ENCODE results near the gene PPP5C. TPM values are rescaled to one million over a fixed set of nuclear protein-coding genes. Genes with fewer than 3 reads are reported as not detected.

PPP5C gene
- total RNA-seq, 1 experiment from 2014 or later = 130 TPM

GRCh38 chr19:46368116-46368515 lies 21.2 kb downstream of the PPP5C start:
- Histone ChIP-seq H3K36me3 (ENCODE audit: control insufficient read depth, insufficient read depth, low read length) (peaks cover 2% of the 10 kb centered on the region; the same call in 1 of the 2 replicates), H3K27me3 (replicated peaks; ENCODE audit: control insufficient read depth, insufficient read depth, low read length) (no peaks in the 10 kb centered on the region), H3K9me3 (no peaks in the 10 kb centered on the region), H3K4me1 (peaks cover 5% of the 10 kb centered on the region; the same call in 1 of the 2 replicates), H3K4me3 (ENCODE audit: low read depth, low read length) (no peak overlapping the region)
- Mint-ChIP-seq H3K9me3 (ENCODE audit: unreplicated experiment) (no peaks in the 10 kb centered on the region), H3K4me1 (ENCODE audit: low read depth, unreplicated experiment) (no peaks in the 10 kb centered on the region), H3K36me3 (ENCODE audit: insufficient read depth, unreplicated experiment) (peaks cover 52% of the 10 kb centered on the region), H3K27me3 (ENCODE audit: insufficient read depth, unreplicated experiment) (no peaks in the 10 kb centered on the region), H3K27ac (ENCODE audit: unreplicated experiment) (no peak overlapping the region), H3K4me3 (ENCODE audit: unreplicated experiment) (no peak overlapping the region)
- ChIA-PET CTCF (interaction anchor here (0.5 kb wide), 1 partner anchor 27 kb away, joined by 6 read pairs; no protein-coding TSS in a partner anchor), POLR2A (no interaction called here)
- BruUV-seq (replicated peaks) = no TSS peak
- DNase-seq = peak in 1 of 2 experiments; percentile 23
- intact Hi-C loops (cut with micrococcal nuclease; ENCODE audit: unreplicated experiment) = no loop called here
- TF ChIP-seq, protein P1, sequence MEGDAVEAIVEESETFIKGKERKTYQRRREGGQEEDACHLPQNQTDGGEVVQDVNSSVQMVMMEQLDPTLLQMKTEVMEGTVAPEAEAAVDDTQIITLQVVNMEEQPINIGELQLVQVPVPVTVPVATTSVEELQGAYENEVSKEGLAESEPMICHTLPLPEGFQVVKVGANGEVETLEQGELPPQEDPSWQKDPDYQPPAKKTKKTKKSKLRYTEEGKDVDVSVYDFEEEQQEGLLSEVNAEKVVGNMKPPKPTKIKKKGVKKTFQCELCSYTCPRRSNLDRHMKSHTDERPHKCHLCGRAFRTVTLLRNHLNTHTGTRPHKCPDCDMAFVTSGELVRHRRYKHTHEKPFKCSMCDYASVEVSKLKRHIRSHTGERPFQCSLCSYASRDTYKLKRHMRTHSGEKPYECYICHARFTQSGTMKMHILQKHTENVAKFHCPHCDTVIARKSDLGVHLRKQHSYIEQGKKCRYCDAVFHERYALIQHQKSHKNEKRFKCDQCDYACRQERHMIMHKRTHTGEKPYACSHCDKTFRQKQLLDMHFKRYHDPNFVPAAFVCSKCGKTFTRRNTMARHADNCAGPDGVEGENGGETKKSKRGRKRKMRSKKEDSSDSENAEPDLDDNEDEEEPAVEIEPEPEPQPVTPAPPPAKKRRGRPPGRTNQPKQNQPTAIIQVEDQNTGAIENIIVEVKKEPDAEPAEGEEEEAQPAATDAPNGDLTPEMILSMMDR (IDR thresholded peaks at IDR 0.05; ENCODE audit: insufficient read depth in 1 of 2, low read depth in 1 of 2, low read length in 1 of 2, severe bottlenecking in 1 of 2, unreplicated experiment in 1 of 2) = no peak

DNA sequence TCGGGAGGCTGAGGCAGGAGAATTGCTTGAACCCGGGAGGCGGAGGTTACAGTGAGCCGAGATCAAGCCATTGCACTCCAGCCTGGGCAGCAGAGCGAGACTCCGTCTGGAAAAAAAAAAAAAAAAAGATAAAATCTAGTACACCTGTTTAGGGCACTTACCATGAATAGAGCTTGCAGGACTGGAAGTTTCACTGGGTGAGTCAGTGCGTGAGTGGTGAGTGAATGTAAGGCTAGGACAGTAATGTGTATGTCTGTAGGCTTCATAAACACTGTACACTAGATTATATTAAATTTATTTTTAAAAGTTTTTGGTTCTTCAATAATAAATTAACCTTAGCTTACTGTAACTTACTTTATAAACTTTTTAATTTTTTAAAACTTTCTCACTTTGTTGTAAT lies 22.9 kb downstream of the PPP5C start:
- Mint-ChIP-seq H3K27me3 (ENCODE audit: insufficient read depth, unreplicated experiment) (no peaks in the 10 kb centered on the region), H3K36me3 (ENCODE audit: insufficient read depth, unreplicated experiment) (peaks cover 44% of the 10 kb centered on the region), H3K9me3 (ENCODE audit: unreplicated experiment) (no peaks in the 10 kb centered on the region), H3K4me3 (ENCODE audit: unreplicated experiment) (no peak overlapping the region), H3K4me1 (ENCODE audit: low read depth, unreplicated experiment) (no peaks in the 10 kb centered on the region), H3K27ac (ENCODE audit: unreplicated experiment) (no peak overlapping the region)
- H3K4me3 ChIP-seq (ENCODE audit: low read depth, low read length) = no peak overlapping the region
- peaks cover 6% of the 10 kb centered on the region; the same call in 1 of the 2 replicates for H3K4me1 ChIP-seq
- peak in 1 of 2 experiments; percentile 12 for DNase-seq
- no TSS peak for BruUV-seq (replicated peaks)
- no peaks in the 10 kb centered on the region for H3K27me3 ChIP-seq (replicated peaks; ENCODE audit: control insufficient read depth, insufficient read depth, low read length)
- peaks cover 2% of the 10 kb centered on the region; the same call in 1 of the 2 replicates for H3K36me3 ChIP-seq (ENCODE audit: control insufficient read depth, insufficient read depth, low read length)
- TF ChIP-seq, protein P1 (IDR thresholded peaks at IDR 0.05; ENCODE audit: insufficient read depth in 1 of 2, low read depth in 1 of 2, low read length in 1 of 2, severe bottlenecking in 1 of 2, unreplicated experiment in 1 of 2) = no peak
- ChIA-PET CTCF (no interaction called here), POLR2A (interaction anchor here (0.7 kb wide), 1 partner anchor 616 kb away, joined by 6 read pairs; no protein-coding TSS in a partner anchor)
- intact Hi-C loops (cut with micrococcal nuclease; ENCODE audit: unreplicated experiment) = no loop called here
- H3K9me3 ChIP-seq = no peaks in the 10 kb centered on the region

DNA sequence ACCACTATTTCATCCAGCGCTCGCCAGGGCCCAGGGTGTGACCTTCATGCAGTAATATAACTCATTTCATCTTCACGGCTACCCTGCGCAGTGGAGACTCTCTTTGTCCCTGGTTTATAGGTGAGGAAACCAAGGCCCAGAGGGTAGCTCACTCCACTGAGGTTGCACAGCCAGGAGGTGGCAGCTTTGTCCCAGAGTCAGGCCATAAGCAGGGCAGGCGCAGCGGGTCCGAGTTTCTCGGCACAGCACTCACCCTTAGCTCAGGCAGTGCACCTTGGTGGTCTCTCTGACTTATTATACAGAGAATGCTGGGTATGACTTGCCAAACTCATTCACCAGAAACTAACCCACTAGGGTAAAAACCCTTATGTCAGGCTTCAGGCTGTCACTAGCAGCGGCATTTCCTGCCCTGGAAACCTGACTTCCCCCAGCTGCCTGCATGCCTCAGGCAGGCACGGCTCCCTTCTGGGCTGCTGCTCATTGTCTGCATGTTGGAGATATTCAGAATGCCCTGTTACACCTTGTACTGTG lies 24.5 kb downstream of the PPP5C start:
- ChIA-PET CTCF (interaction anchor here (1.2 kb wide), 1 partner anchor 91 kb away, joined by 3 read pairs; no protein-coding TSS in a partner anchor), POLR2A (no interaction called here)
- no peak overlapping the region for H3K4me3 ChIP-seq (ENCODE audit: low read depth, low read length)
- no peak for DNase-seq
- no TSS peak for BruUV-seq (replicated peaks)
- H3K27me3 ChIP-seq (replicated peaks; ENCODE audit: control insufficient read depth, insufficient read depth, low read length) = no peaks in the 10 kb centered on the region
- Mint-ChIP-seq H3K27ac (ENCODE audit: unreplicated experiment) (no peak overlapping the region), H3K9me3 (ENCODE audit: unreplicated experiment) (no peaks in the 10 kb centered on the region), H3K27me3 (ENCODE audit: insufficient read depth, unreplicated experiment) (no peaks in the 10 kb centered on the region), H3K4me3 (ENCODE audit: unreplicated experiment) (no peak overlapping the region), H3K4me1 (ENCODE audit: low read depth, unreplicated experiment) (no peaks in the 10 kb centered on the region), H3K36me3 (ENCODE audit: insufficient read depth, unreplicated experiment) (peaks cover 39% of the 10 kb centered on the region)
- H3K36me3 ChIP-seq (ENCODE audit: control insufficient read depth, insufficient read depth, low read length) = no peaks in the 10 kb centered on the region; the same call in 1 of the 2 replicates
- no peaks in the 10 kb centered on the region for H3K9me3 ChIP-seq
- TF ChIP-seq, protein P1 (IDR thresholded peaks at IDR 0.05; ENCODE audit: insufficient read depth in 1 of 2, low read depth in 1 of 2, low read length in 1 of 2, severe bottlenecking in 1 of 2, unreplicated experiment in 1 of 2) = no peak
- intact Hi-C loops (cut with micrococcal nuclease; ENCODE audit: unreplicated experiment) = no loop called here
- H3K4me1 ChIP-seq = peaks cover 6% of the 10 kb centered on the region; the same call in 1 of the 2 replicates
